Measurements from ENCODE around the gene KTI12.
"Not testable (repeated sequence)": the region's sequence is repeated elsewhere in the genome, so short reads cannot be mapped to it uniquely, and the experiment has no call there.

- not testable (repeated sequence) for TF ChIP-seq CTCF (conservative IDR thresholded peaks at IDR 0.05; ENCODE audit: low read depth, low read length); EZH2 (IDR thresholded peaks at IDR 0.05; ENCODE audit: borderline replicate concordance, low read depth, low read length, poor library complexity, severe bottlenecking)
Observed at GRCh38 chr1:52077277-52077676, 43.7 kb upstream of the KTI12 start.

All from A673 (cell line).